GM12891 (cell line): ENCODE data around the gene OPRM1.

Experiments used
- DNase-seq: peaks from one replicate; pipeline ENCODE4 v3.0.0; 2011; ENCODE audit warnings: low spot score; ENCODE audit not compliant: insufficient read length
- FAIRE-seq: peaks from 2 replicates; lab custom pipeline; 2011; peaks lifted over from hg19 to GRCh38; lab: Jason Lieb, UNC
- PAX5 ChIP-seq: IDR thresholded peaks from 2 replicates; pipeline ENCODE4 v1.6.1; 2011; ENCODE audit warnings: low read length, moderate library complexity, mild to moderate bottlenecking; ENCODE audit not compliant: insufficient read depth, severe bottlenecking
- POLR2A ChIP-seq: IDR thresholded peaks from 2 replicates; pipeline ENCODE4 v1.6.1; 2011; ENCODE audit warnings: low read depth, low read length, control low read depth
- POLR2AphosphoS5 ChIP-seq: IDR thresholded peaks from 2 replicates; pipeline ENCODE4 v1.6.1; 2011; ENCODE audit warnings: low read depth, low read length, control low read depth
- POU2F2 ChIP-seq: IDR thresholded peaks from 2 replicates; pipeline ENCODE4 v1.6.1; 2011; ENCODE audit warnings: low read depth, mild to moderate bottlenecking, control low read depth, low read length, moderate library complexity
- SPI1 ChIP-seq: IDR thresholded peaks from 2 replicates; pipeline ENCODE4 v1.6.1; 2011; ENCODE audit warnings: low read depth, low read length, control low read depth
- TAF1 ChIP-seq: IDR thresholded peaks from 2 replicates; pipeline ENCODE4 v1.6.1; 2011; ENCODE audit warnings: low read depth, low read length, control low read depth

OPRM1 gene

GRCh38 chr6:154112181-154112809 lies 73.3 kb downstream of the OPRM1 start:
- no peak for FAIRE-seq
- no peak for DNase-seq
- TF ChIP-seq SPI1 (no peak), POU2F2 (no peak), TAF1 (no peak), PAX5 (no peak), POLR2AphosphoS5 (no peak), POLR2A (no peak)

- TF ChIP-seq PAX5, result no peak
- TF ChIP-seq POLR2A, result no peak
- TF ChIP-seq TAF1, result no peak
- TF ChIP-seq POLR2AphosphoS5, result no peak
- TF ChIP-seq SPI1, result no peak
- TF ChIP-seq POU2F2, result no peak
- FAIRE-seq (no peak), DNase-seq (no peak)
These were observed 74.4 kb downstream of the OPRM1 start for GRCh38 chr6:154113392-154113791.

GRCh38 chr6:154117485-154117884 lies 78.4 kb downstream of the OPRM1 start:
- FAIRE-seq (no peak), DNase-seq (no peak)
- TF ChIP-seq PAX5, result no peak
- no peak for TF ChIP-seq TAF1
- TF ChIP-seq POU2F2, result no peak
- TF ChIP-seq POLR2A, result no peak
- no peak for TF ChIP-seq POLR2AphosphoS5
- TF ChIP-seq SPI1, result no peak

GRCh38 chr6:154122195-154122925 lies 83.3 kb downstream of the OPRM1 start:
- TF ChIP-seq SPI1, result no peak
- no peak for DNase-seq
- no peak for FAIRE-seq

GRCh38 chr6:154123155-154123956 lies 84.3 kb downstream of the OPRM1 start:
- FAIRE-seq (no peak), DNase-seq (no peak)
- no peak for TF ChIP-seq POU2F2
- TF ChIP-seq PAX5, result no peak
- no peak for TF ChIP-seq POLR2AphosphoS5
- no peak for TF ChIP-seq POLR2A
- TF ChIP-seq TAF1, result no peak
- TF ChIP-seq SPI1, result no peak

GRCh38 chr6:154125421-154125820 lies 86.4 kb downstream of the OPRM1 start:
- no peak for FAIRE-seq
- no peak for DNase-seq
- TF ChIP-seq POLR2AphosphoS5 (no peak), POU2F2 (no peak), TAF1 (no peak), POLR2A (no peak), PAX5 (no peak), SPI1 (no peak)

GRCh38 chr6:154127657-154128056 lies 88.6 kb downstream of the OPRM1 start:
- FAIRE-seq, result no peak
- TF ChIP-seq PAX5 (no peak), POU2F2 (no peak), TAF1 (no peak), SPI1 (no peak), POLR2A (no peak), POLR2AphosphoS5 (no peak)

GRCh38 chr6:154134471-154135147 lies 95.6 kb downstream of the OPRM1 start:
- FAIRE-seq, result no peak
- TF ChIP-seq PAX5, result no peak
- TF ChIP-seq TAF1, result no peak
- TF ChIP-seq POU2F2, result no peak
- no peak for TF ChIP-seq POLR2AphosphoS5
- no peak for TF ChIP-seq POLR2A
- no peak for TF ChIP-seq SPI1
- no peak for DNase-seq

More at GRCh38 chr6:154127657-154128056, 88.6 kb downstream of the OPRM1 start:
- DNase-seq, result no peak

GRCh38 chr6:154138793-154139192 lies 99.8 kb downstream of the OPRM1 start:
- TF ChIP-seq POU2F2 (no peak), POLR2AphosphoS5 (no peak), PAX5 (no peak), TAF1 (no peak)
- no peak for DNase-seq
- no peak for FAIRE-seq
